NCI-H1694 treated with DMSO at 0.1 percent for 48 hours (cell line): ENCODE results near the gene PDE10A.
"Not testable (repeated sequence)": the region's sequence is repeated elsewhere in the genome, so short reads cannot be mapped to it uniquely, and the experiment has no call there.

Experiments
- DNase-seq: peaks from one replicate; lab custom pipeline; 2025; lab: John Stamatoyannopoulos, UW

PDE10A gene

GRCh38 chr6:165624871-165625639, 38.0 kb downstream of the PDE10A start:
- no peak for DNase-seq

- DNase-seq, result no peak
Measured at GRCh38 chr6:165621940-165622339, 41.1 kb downstream of the PDE10A start.

DNA sequence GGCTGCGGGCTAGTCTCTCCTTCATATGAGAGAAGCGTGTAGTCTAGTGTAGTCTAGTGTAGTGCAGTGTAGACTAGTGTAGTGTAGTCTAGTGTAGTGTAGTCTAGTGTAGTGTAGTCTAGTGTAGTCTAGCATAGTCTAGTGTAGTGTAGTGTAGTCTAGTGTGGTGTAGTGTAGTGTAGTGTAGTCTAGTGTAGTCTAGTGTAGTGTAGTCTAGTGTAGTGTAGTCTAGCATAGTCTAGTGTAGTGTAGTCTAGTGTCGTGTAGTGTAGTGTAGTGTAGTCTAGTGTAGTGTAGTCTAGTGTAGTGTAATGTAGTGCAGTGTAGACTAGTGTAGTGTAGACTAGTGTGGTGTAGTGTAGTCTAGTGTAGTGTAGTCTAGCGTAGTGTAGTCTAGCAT, 44.1 kb downstream of the PDE10A start:
- not testable (repeated sequence) for DNase-seq

DNA sequence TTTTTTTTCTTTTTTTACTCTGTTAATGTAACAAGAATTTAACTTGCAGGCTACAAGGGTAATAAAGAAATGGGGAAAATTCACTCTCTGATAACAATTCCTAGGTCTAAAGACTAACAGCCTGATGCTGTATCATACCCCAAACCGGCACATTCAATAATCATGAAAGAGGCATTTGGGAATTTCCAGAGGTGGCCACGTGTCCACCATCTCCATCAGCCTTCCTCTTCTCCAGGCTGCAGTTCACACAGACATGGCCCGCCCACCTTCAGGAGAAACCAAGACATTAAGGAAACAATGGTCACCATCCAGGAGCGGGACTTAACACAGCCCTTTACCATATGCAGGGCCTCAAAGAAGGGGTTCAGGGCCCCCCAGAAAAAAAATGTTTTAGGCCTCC, 44.8 kb downstream of the PDE10A start:
- DNase-seq, result no peak

- DNase-seq, result no peak
Measured at GRCh38 chr6:165617528-165617927, 45.5 kb downstream of the PDE10A start.

- DNase-seq, result no peak
Measured at GRCh38 chr6:165616116-165616515, 46.9 kb downstream of the PDE10A start.

- no peak for DNase-seq
Measured at GRCh38 chr6:165615636-165616035, 47.4 kb downstream of the PDE10A start.

DNA sequence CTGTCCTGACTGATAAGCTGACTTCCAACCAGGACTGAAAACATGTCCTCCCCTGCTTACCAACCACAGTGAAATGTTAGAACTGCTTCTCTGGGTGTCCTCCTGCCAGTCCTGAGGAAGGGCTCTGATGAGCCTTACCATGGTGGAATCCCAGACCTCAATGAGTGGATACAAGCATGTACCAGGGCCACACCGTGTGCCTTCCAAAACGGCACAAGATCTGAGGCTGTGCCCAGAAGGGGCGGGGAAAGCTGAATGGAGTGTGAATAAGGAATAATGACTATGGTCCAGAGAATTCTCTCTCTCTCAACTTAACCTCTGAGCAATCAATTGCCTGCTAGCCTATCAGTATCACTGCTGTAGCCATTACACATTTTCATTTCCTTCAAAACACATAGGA, 51.7 kb downstream of the PDE10A start:
- no peak for DNase-seq

- not testable (repeated sequence) for DNase-seq
Measured at GRCh38 chr6:165608577-165608976, 54.5 kb downstream of the PDE10A start.

GRCh38 chr6:165606740-165607008, 56.4 kb downstream of the PDE10A start:
- DNase-seq, result no peak

GRCh38 chr6:165605901-165606739, 56.9 kb downstream of the PDE10A start:
- DNase-seq, result no peak

DNA sequence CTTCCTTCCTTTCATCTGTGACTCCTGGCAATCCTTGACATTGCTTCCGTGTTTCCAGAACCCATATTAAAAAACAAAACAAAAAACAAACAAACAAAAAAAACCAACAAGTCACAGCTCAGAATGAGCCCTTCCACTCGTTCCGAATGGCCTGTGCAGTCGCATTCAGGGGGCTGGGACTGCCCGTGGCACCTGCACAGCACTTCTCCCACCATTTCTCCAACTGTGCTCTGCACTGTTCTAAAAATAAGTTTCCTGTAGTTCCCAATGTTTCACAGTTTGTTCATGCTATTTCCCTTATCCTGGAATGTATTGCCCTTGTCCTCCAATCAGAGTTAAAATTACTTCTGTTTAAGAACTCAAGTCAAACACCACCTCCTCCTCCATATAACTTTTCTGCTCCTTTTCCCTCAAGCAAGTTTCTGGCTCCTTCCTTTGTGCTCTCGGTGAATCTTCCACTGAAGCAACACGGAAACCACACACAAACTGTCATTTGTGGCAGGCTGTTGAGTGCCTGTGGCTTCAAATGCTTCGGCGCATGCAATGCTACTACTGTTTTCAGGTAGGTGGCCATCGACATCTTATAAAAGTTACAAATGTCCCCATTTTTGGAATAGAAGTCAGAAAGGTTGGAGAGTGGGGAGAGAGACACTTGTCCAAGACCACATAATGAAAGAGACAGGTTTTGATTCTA, 57.7 kb downstream of the PDE10A start:
- no peak for DNase-seq

GRCh38 chr6:165602291-165602690, 60.8 kb downstream of the PDE10A start:
- no peak for DNase-seq

GRCh38 chr6:165600606-165601005, 62.4 kb downstream of the PDE10A start:
- no peak for DNase-seq

- DNase-seq, result no peak
Measured at GRCh38 chr6:165599596-165600487, 63.2 kb downstream of the PDE10A start.

DNA sequence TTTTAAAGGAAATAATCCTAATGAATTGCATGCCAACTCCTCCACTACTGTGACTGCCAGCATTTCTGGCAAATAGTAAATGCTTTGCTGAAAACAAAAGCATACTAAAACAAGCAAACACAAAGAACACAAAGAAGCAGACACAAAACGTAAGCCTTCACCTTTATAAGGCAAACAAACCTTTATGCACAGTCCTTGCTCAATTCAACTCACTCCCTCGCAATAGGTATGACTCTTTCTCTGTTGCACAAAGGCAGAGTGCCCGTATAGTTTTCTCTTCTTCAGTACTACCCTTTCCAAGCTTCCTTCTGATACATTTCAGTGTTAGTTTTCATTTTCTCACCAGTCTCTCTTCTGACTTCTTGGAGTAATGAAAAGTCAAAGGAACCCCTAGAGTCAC, 63.9 kb downstream of the PDE10A start:
- DNase-seq, result no peak

GRCh38 chr6:165597821-165598220, 65.2 kb downstream of the PDE10A start:
- no peak for DNase-seq

- DNase-seq, result no peak
Measured at GRCh38 chr6:165594584-165595333, 68.3 kb downstream of the PDE10A start.

- DNase-seq, result not testable (repeated sequence)
Measured at GRCh38 chr6:165592947-165593346, 70.1 kb downstream of the PDE10A start.

DNA sequence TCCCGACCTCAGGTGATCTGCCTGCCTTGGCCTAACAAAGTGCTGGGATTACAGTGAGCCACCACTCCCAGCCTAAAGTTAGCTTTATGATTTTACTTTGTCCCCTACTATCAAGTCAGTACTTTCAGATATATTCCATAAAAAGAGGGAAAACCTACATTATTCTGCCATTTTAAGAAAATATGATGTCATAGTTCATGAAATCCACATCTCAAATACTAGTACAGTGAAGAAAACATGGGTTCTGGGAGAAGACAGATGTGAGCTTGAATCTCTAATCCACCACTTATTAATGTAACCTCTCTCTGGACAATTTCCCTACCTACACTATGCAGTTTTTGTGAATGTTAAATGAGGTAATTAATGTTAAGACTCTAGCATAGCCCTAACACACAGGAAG, 74.5 kb downstream of the PDE10A start:
- no peak for DNase-seq

DNA sequence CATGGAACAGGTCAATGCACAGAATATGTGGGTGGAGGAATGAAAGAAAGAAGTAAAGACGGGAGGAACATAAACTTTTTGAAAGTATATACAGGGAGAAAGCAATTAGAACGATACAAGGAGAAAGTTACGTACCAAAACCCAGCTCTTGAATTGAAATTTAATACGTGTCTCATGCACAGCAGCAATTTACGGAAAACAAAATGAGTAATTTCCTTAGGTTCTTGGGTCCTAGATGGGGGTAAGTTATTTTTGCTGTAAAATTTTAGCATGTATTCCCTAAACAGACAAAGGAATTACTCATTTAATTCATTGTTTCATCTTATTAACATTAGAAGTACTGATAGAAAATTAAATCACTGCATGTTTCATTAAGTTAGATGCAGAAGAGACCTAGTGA, 75.8 kb downstream of the PDE10A start:
- no peak for DNase-seq
